NOMO-1 treated with DMSO at 0.1 percent for 48 hours (cell line): Measurements from ENCODE around the gene BMP10.

Experiments used
- DNase-seq: peaks from one replicate; lab custom pipeline; 2025; ENCODE audit not compliant: unreplicated experiment; lab: John Stamatoyannopoulos, UW

The BMP10 gene

DNA sequence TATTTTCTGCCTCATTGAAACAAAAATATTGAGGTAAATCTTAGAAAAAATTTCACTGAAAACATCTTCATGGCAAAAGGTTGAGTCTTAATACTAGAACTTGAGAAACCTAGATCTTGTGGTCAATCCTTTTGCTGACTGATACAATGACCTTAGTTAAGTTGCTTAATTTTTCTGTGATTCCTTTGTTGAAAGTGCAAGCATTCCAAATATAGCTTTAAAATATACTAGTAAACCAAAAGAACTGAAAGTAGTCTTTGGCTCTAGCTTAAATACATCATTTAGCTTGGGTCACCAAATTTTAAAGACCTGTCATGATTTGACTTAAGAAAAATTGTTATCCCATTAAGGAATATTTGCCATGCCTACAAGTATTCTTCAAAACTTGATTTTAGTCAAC is 16.7 kb downstream of the BMP10 start:
- DNase-seq: no peak

DNA sequence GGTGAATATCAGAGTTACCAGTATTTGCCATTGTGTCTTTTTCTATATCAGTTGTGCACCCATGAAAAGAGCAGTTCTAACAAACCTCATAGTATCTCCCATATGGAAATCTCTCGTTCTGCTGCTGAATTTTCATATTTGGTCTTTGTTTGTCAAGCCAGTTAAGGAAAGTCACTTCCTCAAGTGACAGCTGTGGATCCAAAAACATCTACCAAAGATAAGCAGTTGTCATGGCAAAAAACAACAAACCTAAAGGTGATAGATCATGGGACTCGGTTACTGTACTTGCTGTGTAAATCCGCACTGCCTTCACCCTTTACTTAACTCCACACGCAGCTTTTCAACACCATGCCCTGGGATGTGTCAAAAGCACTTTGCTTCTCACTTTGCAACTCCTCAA is 17.3 kb downstream of the BMP10 start:
- DNase-seq: no peak

DNA sequence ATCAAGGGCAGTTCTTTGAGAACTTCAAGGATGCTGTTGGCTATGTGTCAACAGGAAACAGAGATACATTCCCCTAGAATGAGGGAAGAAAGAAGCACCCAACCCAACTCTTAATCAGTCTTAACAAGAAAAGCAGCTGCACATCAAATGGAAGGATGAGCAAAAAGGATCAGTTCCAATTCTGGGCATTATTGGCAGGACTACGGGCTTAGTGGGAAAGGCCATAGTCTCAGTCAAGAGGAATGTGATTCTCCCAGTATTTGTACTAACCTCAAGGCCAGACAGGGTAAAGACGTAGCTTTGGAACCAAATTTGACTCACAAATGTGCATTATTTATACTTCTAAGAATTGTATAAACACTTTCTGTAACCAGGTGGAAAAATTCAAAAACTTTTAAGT is 18.2 kb downstream of the BMP10 start:
- no peak for DNase-seq

DNA sequence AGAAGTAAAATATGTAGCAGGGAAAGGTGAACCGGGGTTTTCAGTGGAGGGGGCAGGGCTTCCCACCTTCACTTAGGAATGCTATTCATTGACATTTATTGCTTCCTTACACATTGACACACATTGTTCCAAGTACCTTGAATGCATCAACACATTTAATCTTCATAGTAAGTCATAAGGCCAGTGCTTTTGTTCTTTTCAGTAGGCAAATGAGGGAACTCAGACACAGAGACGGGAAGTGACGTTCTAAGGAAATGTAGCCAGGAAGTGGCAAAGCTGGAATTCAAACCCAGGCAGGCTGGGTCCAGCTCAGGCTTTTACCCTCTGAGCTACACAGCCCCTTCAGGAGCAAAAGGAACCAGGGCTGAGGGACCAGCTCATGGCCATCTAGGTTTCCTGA is 20.7 kb downstream of the BMP10 start:
- no peak for DNase-seq

DNA sequence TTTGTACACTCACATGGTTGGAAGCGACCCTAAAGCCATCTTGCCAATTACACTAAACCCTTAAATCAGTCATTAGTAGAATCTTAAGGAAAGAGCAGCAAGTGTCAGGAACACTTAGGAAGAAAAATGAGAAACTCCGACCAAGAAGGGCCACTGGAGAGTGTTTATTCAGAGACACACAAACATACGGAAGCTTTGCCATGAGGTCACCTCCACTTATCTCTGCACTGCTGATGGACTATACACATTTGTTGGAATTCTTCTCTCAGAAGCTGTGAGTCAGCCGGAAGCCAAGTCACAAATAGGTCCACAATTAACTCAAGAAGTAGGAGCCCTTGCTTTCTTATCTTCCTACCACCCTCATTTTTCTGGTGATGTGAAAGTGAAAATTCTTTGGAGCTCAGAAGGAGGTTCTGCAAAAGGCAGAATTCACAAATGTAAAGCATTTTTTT is 21.6 kb downstream of the BMP10 start:
- peak; percentile 15 for DNase-seq

DNA sequence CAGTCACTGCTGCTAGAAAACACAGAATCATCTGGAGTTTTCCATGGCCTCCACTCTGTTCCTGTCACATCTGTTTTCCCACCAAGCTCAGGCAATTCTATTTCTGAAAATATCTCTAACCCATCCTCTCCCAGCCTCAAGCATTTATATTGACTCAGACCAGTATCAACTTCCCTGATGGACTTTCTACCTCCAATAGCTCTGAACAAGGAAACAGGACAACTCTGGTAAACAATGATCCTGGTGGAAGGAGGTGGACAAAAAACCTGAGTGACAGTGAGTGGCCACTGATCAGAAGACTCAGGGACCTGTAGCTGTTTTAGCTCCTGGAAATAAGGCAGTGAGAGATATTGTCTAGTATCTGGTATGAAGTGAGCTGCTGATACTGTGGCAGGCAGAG is 23.4 kb downstream of the BMP10 start:
- no peak for DNase-seq

DNA sequence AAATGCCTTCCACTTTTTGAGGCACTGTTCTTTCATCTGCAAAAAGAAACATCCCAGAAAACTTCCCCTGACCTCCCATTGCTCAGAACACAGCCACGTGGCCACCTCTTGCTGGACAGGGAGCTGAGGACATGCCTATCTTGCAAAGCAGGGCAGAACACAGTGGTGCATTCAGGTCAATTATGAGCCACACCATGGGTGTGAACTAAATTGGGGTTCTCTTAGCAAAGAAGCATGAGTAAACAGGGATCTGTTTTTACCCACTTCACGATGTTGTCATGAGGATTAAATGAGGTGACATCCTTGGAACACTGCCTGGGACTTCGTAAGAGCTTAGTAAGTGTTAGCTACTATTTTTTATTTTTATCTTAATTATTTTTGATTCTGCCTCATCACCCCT is 25.1 kb downstream of the BMP10 start:
- DNase-seq: no peak

DNA sequence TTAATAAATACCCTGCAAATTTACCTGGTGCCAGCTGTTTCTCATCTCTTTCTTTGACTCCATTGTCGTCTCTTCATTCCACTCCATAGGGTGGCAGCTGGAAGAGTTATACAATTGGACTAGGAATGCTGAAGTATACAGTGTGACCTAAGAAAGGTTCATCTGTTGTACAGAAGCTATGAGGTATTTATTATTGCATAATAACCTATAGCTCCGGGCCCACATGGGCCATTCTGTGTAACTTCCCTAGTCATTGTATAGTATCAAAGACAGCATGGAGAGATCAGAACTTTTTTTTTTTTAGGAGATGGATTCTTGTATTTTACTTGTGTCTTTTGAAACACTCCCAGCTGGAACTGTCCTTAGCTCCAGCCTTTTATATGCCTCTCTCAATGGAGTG is 26.2 kb downstream of the BMP10 start:
- DNase-seq: peak; percentile 8

DNA sequence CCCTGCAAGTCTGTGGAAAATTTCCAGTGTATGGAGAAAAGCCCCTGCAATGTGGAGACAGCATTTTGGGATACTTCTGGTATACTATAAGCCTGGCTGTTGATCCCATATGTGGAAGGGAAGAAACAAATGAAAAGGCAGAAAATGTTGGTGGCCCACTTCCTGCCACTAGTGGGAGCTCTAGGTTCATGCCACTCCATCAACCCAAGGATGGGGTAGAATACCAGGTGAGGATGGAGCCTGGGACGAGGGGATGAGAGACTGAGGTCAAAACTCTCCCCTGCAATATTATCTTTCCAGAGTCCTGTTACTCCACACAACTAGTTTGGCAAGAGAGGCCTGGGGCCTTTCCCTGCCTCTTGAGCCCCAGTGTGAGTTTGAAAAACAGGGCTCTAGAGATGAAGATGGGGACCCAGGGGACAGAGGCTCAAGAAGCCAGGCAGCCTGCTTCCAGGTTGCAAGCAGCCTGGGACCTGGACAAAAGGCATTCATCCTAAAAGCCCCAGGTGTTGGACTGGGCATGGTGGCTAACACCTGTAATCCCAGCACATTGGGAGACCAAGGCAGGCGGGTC is 31.9 kb downstream of the BMP10 start:
- peak; percentile 8 for DNase-seq

DNA sequence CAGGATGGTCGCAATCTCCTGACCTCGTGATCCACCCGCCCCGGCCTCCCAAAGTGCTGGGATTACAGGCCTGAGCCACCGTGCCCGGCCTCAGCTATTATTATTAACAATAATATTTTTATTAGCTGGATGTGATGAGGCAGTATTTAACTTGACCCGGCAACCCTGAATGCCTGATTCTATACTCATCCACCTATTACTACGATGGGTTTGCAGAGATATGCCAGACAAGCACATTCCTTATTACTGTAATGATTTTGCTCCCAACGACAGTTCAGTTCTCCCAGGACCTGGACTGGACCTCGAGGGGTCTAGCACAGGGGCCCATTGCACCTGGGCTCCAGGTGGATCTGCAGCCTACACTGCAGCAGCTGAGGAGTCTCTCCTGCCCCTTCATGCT is 32.6 kb downstream of the BMP10 start:
- no peak for DNase-seq

DNA sequence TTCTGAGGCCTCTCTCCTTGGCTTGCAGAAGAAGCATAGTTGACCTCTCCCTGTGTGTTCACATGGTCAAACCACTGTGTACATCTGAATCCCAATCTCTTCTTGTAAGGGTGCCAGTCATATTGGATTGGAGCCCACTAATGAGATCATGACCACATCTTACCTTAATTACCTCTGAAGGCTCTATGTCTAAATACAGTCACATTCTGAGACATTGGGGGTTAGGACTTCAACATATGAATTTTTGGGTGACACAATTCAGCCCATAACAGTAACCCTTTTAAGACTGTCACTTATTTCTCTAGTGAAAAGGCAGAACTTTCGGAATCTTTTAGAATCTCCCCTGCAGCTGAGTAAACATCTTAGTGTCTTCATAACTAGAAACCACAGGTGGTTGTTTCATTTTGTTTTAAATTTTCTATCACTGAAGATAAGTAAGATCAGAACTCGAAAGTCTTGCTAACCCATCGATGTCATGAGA is 33.3 kb downstream of the BMP10 start:
- DNase-seq: no peak

DNA sequence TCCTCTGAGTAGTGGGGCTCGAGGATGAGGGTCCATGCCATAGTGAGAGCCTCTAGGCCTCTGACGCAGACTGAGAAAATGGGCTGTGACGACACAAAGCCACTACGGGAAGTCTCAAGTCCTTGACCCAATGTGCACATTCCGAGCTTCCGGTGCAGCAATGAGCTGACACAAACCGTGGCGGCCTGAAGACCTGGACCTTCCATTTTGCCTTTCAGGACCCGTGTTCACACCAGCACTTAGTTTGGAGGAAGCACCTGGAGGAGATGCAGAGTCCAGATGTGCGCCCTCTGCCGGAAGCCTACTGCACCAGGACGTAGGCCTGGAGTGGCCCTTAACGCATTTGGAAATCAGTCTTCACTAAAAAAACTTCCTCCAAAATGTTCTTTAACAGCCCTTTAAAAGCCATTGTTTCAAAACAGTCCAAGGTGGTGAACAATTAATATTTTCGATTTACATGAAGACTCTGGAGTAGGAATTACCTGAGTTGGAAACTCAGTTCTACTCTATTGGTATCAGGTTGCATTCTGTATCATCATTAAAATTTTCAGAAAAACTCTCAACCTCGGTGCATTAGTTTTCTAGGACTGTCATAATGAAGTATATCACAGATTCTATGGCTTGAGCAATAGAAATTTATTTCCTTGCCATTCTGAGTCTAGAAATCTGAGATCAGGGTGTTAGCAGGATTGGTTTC is 33.9 kb downstream of the BMP10 start:
- DNase-seq: peak; percentile 68

DNA sequence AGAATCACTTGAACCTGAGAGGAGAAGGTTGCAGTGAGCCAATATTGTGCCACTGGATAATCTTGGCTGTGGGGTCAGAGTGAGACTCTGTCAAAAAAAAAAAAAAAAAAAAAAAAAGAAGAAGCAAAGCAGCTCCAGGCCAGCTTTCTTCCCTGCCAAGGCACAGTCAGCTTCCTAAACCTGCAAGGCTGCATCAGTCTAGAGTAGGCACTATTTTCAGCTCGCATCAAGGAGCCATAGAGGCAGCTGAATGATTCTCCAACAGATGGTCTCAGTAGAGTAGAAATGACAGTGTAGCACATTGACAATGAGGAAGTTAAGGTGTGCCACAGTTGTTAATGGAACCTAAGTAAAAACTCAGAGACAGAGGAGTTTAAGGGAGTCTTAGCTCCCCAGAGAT is 35.6 kb downstream of the BMP10 start:
- peak; percentile 67 for DNase-seq

DNA sequence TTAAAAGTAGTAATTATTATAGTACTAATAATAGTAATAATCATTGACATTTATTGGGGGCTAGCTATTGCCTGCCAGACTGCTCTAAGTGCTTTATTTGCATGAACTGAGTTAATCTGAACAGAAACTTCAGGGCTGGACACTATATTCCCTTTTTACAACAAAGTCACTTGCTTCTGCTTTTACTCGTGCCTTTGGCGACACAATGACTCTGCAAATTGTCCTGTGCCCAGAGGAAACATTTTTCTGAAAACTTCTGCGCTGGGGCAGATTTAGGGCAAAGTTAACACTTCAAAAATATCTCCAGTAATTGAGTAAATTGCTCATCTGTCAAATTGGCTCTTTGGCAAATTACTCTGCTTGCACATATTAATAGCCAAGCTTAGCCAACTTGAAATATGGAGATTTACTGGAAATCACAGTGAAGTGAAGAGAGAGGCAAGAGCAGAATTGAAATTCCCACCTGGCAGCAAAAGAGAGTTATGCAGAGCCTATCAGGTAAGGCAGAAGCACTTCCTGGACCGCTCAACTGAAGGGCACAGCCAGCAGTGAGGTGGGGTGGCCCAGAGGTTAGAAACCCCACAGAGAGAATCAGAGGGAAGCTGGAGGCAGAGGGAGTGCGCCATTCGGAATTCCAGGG is 36.3 kb downstream of the BMP10 start:
- peak; percentile 85 for DNase-seq

DNA sequence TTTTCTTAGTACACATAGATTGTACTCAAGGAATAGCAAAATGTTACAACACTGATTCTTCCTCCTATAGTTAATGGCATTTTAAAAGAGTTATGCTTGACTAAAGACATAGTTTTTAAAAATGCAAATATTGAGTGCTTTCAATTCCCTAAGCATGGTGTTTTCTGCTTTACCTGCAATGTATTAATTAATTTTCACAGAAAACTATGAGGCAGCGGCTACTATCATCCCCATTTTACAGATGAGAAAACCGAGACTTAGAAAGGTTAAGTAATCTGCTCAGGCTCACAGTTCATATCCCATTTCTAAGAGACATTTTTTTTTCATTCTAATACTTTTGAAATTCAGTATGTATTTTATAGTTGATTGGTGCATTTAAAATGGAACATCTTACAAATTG is 38.0 kb downstream of the BMP10 start:
- DNase-seq: no peak

DNA sequence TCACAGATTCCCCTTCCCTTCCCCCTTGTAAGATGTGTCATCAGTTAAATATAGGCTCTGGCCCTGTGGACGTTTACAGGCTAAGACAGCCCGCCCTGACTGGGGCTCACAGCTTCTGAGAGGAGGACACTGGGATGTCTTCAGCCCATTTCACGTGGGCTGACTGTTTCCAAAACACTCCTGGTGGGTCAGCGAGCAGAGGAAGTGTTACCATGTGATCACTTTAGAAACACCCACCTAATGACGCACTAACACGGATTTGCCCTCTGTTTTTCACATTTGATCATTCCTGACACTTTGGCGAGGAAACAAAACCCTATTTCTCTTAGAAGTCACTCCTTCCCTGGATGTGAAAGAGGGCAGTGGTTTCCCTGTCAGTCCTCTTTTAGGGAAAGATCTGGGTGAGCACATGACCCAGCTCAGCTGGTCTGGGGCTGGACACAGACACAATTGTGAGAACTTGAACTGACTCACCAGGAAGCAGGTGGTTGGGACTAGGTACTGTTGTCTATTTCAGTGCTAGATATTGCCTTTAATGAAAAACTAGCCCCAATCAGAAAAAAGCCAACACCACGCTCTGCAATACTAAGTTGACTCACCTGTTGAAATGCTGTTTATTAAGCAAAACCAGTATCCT is 38.8 kb downstream of the BMP10 start:
- peak; percentile 76 for DNase-seq

DNA sequence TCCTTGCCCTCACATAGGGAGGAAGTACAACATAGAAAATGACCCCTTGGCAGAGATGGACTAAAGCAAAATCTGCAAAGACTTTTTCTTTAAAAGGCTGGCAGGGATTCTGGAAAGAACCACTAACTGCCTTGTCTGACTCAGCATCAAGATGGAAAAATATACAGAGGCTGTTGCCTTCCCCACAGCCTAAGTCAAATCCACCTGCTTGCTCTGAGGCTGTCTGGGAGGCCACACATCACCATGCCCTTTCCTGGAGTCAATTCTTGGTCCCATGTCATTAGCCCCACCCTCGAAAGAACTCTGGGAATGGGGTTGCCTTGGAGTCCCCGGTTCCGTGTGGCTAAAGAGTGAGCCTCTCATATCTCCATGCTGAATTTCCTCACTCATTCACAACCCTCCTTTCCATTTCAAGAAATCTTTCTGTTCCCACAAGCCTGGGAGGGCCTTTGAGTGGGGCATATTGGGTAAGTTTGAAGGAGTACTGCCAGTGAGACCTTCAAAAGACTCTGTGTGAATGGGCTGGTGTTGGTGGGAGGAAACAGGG is 39.4 kb downstream of the BMP10 start:
- DNase-seq: no peak

DNA sequence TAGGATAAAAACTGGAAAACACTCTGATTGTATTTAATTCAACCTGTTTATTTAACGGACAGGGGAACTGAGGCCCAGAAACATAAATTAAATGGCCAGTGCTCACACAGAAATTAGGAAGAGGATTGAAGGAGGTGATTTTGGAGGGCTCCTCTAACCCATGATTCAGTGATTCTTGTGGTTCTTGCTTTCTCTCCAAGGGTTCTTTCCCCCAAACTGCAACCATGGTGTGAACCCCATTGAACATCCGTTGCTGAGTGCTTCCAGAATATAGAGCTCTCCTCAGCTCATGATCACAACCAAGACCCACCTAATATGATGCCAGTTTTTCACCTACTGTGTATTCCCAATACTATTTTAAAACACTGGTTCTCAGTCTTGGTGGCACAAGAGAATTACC is 41.4 kb downstream of the BMP10 start:
- DNase-seq: no peak

DNA sequence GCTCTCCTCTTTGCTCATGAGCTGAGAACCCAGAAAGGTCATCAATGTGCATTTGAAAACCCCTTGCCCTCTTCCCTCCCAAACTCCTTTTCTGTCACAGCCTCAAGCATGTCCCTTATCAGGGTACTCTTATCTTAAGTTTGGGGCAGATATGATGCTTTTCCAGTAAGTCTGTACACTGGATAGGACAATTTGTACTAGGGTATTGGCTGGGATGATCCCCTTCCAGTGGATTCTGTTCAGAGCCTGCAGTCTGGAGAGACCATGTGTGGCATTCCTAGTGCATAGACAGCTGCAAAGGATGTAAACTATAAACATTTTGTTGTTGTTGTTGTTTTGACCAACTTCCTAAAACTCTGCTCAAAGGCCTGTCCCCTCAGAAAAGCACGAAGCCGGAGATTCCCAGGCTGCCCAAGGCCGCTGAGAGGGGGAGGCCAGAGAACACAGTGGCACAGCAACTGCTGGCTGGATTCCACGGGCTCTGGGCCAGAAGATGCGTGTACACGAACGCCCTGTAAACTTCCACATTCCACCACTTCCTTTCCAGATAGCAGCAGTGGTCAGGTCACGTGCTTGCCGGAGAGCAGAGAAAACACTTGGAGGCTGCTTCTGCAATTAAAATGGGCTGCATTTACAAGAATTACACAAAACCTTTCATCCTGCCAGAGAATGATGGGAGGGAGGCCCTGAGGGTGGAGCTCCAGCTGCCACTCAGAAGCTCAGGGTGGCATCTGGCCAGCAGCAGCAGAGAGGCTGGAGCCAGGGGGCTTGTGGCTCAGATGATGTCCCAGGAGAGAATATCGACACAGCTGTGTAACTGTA is 42.1 kb downstream of the BMP10 start:
- peak; percentile 98 for DNase-seq

DNA sequence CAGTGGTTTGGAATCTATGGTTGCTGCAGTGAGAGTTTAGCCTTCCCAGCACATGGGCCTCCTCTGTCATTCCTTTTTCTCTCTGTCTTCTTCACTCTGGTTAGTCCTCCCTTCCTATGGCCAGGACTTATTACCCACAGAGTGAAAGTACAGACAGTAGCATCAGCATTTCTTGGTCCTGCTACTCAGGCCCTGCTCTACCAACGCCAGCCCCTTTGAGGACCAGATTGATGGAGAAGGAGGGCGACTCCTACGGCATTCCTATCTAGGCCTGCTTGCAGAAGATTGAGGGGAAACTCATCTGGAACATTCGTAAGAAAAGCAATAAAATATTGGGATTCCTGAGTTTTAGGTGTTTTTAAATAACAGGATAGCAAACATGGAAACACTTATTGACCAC is 43.5 kb downstream of the BMP10 start:
- no peak for DNase-seq

DNA sequence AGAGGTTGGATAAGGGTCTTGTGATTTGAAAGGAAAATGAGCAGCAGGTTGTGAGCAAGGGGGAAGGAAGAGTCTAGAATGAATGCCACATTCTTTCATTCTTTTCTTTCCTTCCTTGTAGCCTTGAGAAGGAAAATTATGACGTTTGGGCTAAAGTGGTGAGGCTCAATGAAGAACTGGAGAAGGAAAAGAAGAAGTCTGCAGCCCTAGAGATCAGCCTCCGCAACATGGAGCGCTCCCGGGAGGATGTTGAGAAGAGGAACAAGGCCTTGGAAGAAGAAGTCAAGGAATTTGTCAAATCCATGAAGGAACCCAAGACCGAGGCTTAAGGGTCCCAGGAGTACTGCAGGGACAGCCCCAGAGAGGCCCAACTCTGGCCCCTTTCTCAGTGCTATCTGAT is 45.3 kb downstream of the BMP10 start:
- DNase-seq: no peak
